ENCODE results near the gene GNAQ.

- no peak for TF ChIP-seq SKIL (CRISPR knock-in tag; IDR thresholded peaks at IDR 0.05; ENCODE audit: borderline replicate concordance)
- TF ChIP-seq POLR2AphosphoS2 (IDR thresholded peaks at IDR 0.05; ENCODE audit: low read depth, low read length): no peak
- no peak for TF ChIP-seq SRSF4 (IDR thresholded peaks at IDR 0.05; ENCODE audit: low read depth, low read length, poor library complexity, severe bottlenecking)
- no peak for TF ChIP-seq NFRKB (IDR thresholded peaks at IDR 0.05)
- no peak for TF ChIP-seq ZSCAN29 (CRISPR knock-in tag; conservative IDR thresholded peaks at IDR 0.05)
- TF ChIP-seq, protein P1, sequence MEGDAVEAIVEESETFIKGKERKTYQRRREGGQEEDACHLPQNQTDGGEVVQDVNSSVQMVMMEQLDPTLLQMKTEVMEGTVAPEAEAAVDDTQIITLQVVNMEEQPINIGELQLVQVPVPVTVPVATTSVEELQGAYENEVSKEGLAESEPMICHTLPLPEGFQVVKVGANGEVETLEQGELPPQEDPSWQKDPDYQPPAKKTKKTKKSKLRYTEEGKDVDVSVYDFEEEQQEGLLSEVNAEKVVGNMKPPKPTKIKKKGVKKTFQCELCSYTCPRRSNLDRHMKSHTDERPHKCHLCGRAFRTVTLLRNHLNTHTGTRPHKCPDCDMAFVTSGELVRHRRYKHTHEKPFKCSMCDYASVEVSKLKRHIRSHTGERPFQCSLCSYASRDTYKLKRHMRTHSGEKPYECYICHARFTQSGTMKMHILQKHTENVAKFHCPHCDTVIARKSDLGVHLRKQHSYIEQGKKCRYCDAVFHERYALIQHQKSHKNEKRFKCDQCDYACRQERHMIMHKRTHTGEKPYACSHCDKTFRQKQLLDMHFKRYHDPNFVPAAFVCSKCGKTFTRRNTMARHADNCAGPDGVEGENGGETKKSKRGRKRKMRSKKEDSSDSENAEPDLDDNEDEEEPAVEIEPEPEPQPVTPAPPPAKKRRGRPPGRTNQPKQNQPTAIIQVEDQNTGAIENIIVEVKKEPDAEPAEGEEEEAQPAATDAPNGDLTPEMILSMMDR (CRISPR knock-in tag; IDR thresholded peaks at IDR 0.05): no peak
- no peak for TF ChIP-seq TRIM24 (CRISPR knock-in tag; IDR thresholded peaks at IDR 0.05)
- TF ChIP-seq DR1 (CRISPR knock-in tag; IDR thresholded peaks at IDR 0.05): no peak
- no peak for TF ChIP-seq GABPB1 (CRISPR knock-in tag; IDR thresholded peaks at IDR 0.05)
Measured at GRCh38 chr9:77785341-77785740, 246.3 kb downstream of the GNAQ start.

Measured in HepG2 (cell line).